Keratinocyte (primary cell): ENCODE data around the gene RBMS3. TPM values are rescaled to one million over a fixed set of nuclear protein-coding genes. Genes with fewer than 3 reads are reported as not detected.

Experiments
- DNase-seq: peaks from one replicate; pipeline ENCODE4 v3.0.0-alpha.2; 2011; ENCODE audit warnings: low read depth, missing footprints, low spot score
- FAIRE-seq: peaks from 2 replicates; lab custom pipeline; 2011; peaks lifted over from hg19 to GRCh38; lab: Jason Lieb, UNC
- H2AFZ ChIP-seq: 2 replicates; pipeline ENCODE4 v1.6.0; 2012; ENCODE audit warnings: low read length, control low read depth, inconsistent platforms; ENCODE audit not compliant: control insufficient read depth
- H3K27ac ChIP-seq: 2 replicates; pipeline ENCODE4 v1.5.1; 2011; ENCODE audit warnings: low read length; ENCODE audit not compliant: control insufficient read depth, insufficient read depth
- H3K27me3 ChIP-seq: 3 replicates; pipeline ENCODE4 v1.6.0; 2011; ENCODE audit warnings: low read length; ENCODE audit not compliant: control insufficient read depth, insufficient read depth; ENCODE audit errors: extremely low read depth
- H3K36me3 ChIP-seq, 2 experiments: 2 replicates in 1 of 2; 3 replicates in 1 of 2; pipeline ENCODE4 v1.5.1; 2011; ENCODE audit warnings: low read length in 2 of 2, mild to moderate bottlenecking in 1 of 2; ENCODE audit not compliant: control insufficient read depth in 2 of 2, insufficient read depth in 2 of 2; ENCODE audit errors: extremely low read depth in 1 of 2
- H3K4me1 ChIP-seq: 3 replicates; pipeline ENCODE4 v1.5.1; 2011; ENCODE audit warnings: low read length; ENCODE audit not compliant: control insufficient read depth, insufficient read depth; ENCODE audit errors: extremely low read depth
- H3K4me2 ChIP-seq: 3 replicates; pipeline ENCODE4 v1.6.0; 2011; ENCODE audit warnings: low read depth, low read length; ENCODE audit not compliant: control insufficient read depth, insufficient read depth; ENCODE audit errors: extremely low read depth
- H3K4me3 ChIP-seq, 3 experiments: fragments of 200-600 bp in 1 of 3; sonication (generic) in 1 of 3; 2 replicates in 2 of 3; 3 replicates in 1 of 3; pipeline ENCODE4 v1.5.1; 2011 to 2016; ENCODE audit warnings: low read length in 3 of 3, mild to moderate bottlenecking in 3 of 3, control low read depth in 2 of 3, inconsistent platforms in 1 of 3, low read depth in 1 of 3, mixed read lengths in 1 of 3, mixed run types in 1 of 3, moderate library complexity in 1 of 3; ENCODE audit not compliant: control insufficient read depth in 2 of 3, insufficient read depth in 2 of 3; ENCODE audit errors: extremely low read depth in 1 of 3
- H3K79me2 ChIP-seq: 2 replicates; pipeline ENCODE4 v1.6.0; 2012; ENCODE audit warnings: low read length; ENCODE audit not compliant: control insufficient read depth, insufficient read depth
- H3K9ac ChIP-seq: 3 replicates; pipeline ENCODE4 v1.6.0; 2011; ENCODE audit warnings: low read length; ENCODE audit not compliant: control insufficient read depth, insufficient read depth; ENCODE audit errors: extremely low read depth
- H3K9me1 ChIP-seq: 3 replicates; pipeline ENCODE4 v1.6.0; 2011; ENCODE audit warnings: low read length; ENCODE audit not compliant: control insufficient read depth, insufficient read depth; ENCODE audit errors: extremely low read depth
- H3K9me3 ChIP-seq: 2 replicates; pipeline ENCODE4 v1.5.1; 2012; ENCODE audit warnings: low read depth, low read length; ENCODE audit not compliant: control insufficient read depth
- H4K20me1 ChIP-seq: 3 replicates; pipeline ENCODE4 v1.6.0; 2011; ENCODE audit warnings: low read length; ENCODE audit not compliant: control insufficient read depth, insufficient read depth; ENCODE audit errors: extremely low read depth
- CTCF ChIP-seq, 3 experiments: IDR thresholded peaks in 1 of 3; conservative IDR thresholded peaks in 1 of 3; optimal IDR thresholded peaks in 1 of 3; 2 replicates in 2 of 3; 3 replicates in 1 of 3; pipeline versions ENCODE3 to v1.5.1; 2011; ENCODE audit warnings: low read length in 3 of 3, mild to moderate bottlenecking in 3 of 3, moderate library complexity in 2 of 3, control low read depth in 1 of 3, inconsistent platforms in 1 of 3; ENCODE audit not compliant: insufficient read depth in 2 of 3; ENCODE audit errors: extremely low read depth in 1 of 3
- EZH2 ChIP-seq: IDR thresholded peaks from one replicate; pipeline ENCODE4 v1.6.1; 2012; ENCODE audit warnings: inconsistent platforms, mild to moderate bottlenecking, low read length, moderate library complexity
- dilution Hi-C: fragments of 300-500 bp; cut with MboI; formaldehyde crosslinking; loops from one replicate; pipeline ENCODE4 v1.7.0; 2020; ENCODE audit warnings: low sequenced_read_pairs; ENCODE audit not compliant: extremely low pct_ligation_motif_present
- polyA plus RNA-seq, 5 experiments: library from polyadenylated mRNA; depleted of rRNA in 3 of 5; stranded (reverse) in 3 of 5; stranded (forward) in 1 of 5; unstranded in 1 of 5; fragments of >200 nt; gene quantifications; 1 replicate in 1 of 5; 2 replicates in 3 of 5; 3 replicates in 1 of 5; pipeline versions ENCODE4 v1.2.1 to v1.2.3, GENCODE V29; 2011 to 2012; ENCODE audit warnings: missing spikeins in 2 of 5, low read depth in 1 of 5, low replicate concordance in 1 of 5

The RBMS3 gene
- polyA plus RNA-seq, 1 donor (not counting 4 experiments of a cell fraction or from before 2014, with no cell fraction given) = 2.3 TPM

DNA sequence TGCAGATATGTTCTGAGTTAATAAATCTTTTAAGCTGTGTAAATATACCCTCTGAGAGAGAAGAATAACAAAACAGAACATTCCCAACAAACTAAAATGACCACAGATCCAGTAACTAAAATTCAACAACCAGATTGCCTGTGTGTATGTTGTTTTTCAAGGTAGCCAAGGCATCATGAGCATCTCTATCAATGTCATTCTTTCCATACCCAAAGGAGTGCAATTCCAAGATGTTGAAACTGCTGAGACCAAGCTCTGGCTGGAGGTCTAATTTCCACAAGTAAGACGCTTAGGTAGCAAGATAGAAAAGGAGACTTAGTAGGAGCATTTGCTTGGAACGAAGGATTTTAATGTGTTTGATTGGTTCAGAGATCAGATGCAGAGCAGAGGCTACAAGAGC lies 276.3 kb downstream of the RBMS3 start:
- H3K9ac ChIP-seq = no peak overlapping the region
- no peak for FAIRE-seq
- H2AFZ ChIP-seq = no peak overlapping the region
- no peaks in the 10 kb centered on the region for H3K36me3 ChIP-seq
- no peaks in the 10 kb centered on the region for H3K79me2 ChIP-seq
- no peaks in the 10 kb centered on the region for H3K4me1 ChIP-seq
- H3K4me3 ChIP-seq = no peak overlapping the region
- H3K4me2 ChIP-seq = no peak overlapping the region
- H4K20me1 ChIP-seq = no peaks in the 10 kb centered on the region
- no peak for TF ChIP-seq EZH2
- TF ChIP-seq CTCF (optimal IDR thresholded peaks at IDR 0.05 in 1 of 3, IDR thresholded peaks at IDR 0.05 in 1 of 3, conservative IDR thresholded peaks at IDR 0.05 in 1 of 3; ENCODE audit: extremely low read depth in 1 of 3, insufficient read depth in 2 of 3, low read length in 3 of 3) = no peak
- dilution Hi-C loops = no loop called here
- no peaks in the 10 kb centered on the region for H3K9me1 ChIP-seq
- DNase-seq = no peak
- no peaks in the 10 kb centered on the region for H3K27me3 ChIP-seq
- H3K9me3 ChIP-seq = no peaks in the 10 kb centered on the region
- no peak overlapping the region for H3K27ac ChIP-seq

DNA sequence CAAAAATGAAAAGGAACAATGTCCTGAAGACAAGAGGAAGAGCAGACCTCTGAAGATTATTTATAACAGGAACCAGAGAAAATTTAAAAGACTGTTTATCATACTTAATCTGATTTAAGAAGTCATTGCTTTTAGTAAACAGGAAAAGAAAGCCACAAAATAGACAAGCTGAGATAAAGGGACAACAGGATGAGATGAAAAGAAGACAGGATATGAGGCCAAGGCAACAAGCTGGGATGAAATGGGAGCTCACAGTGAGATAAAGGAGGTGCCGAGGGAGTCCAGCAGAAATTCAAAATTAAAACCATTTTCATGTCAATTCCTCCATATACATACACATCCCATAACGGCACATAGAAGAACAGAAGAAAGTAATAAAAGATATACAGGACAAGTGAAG lies 277.0 kb downstream of the RBMS3 start:
- H3K27ac ChIP-seq = no peak overlapping the region
- H4K20me1 ChIP-seq = no peaks in the 10 kb centered on the region
- dilution Hi-C loops = no loop called here
- no peaks in the 10 kb centered on the region for H3K9me1 ChIP-seq
- H3K4me3 ChIP-seq = no peak overlapping the region
- H3K4me2 ChIP-seq = no peak overlapping the region
- H3K9ac ChIP-seq = no peak overlapping the region
- H3K4me1 ChIP-seq = no peaks in the 10 kb centered on the region
- TF ChIP-seq EZH2 = no peak
- TF ChIP-seq CTCF (optimal IDR thresholded peaks at IDR 0.05 in 1 of 3, IDR thresholded peaks at IDR 0.05 in 1 of 3, conservative IDR thresholded peaks at IDR 0.05 in 1 of 3; ENCODE audit: extremely low read depth in 1 of 3, insufficient read depth in 2 of 3, low read length in 3 of 3) = no peak
- FAIRE-seq (no peak), DNase-seq (no peak)
- no peaks in the 10 kb centered on the region for H3K36me3 ChIP-seq
- no peaks in the 10 kb centered on the region for H3K27me3 ChIP-seq
- no peak overlapping the region for H2AFZ ChIP-seq
- no peaks in the 10 kb centered on the region for H3K79me2 ChIP-seq
- no peaks in the 10 kb centered on the region for H3K9me3 ChIP-seq
